Activated naive CD4-positive, alpha-beta T cell treated with anti-CD3 and anti-CD28 coated beads, Interleukin-2, amount 50 U/mL, for 72 hours (primary cell): ENCODE data around the gene TBX1. TPM values are rescaled to one million over a fixed set of nuclear protein-coding genes. Genes with fewer than 3 reads are reported as not detected.
A peak's percentile ranks its signal among the peaks of the same experiment; 100 is the strongest.

Source experiments
- ATAC-seq, 2 donors: fragments of 150-1000 bp; cut with Tn5 transposase; 2 replicates each; pipeline ENCODE4 v1.10.0; 2021; ENCODE audit warnings: mild to moderate bottlenecking in 2 of 2, moderate library complexity in 2 of 2
- DNase-seq, 2 donors: peaks; one replicate each; pipeline ENCODE4 v3.0.0; 2021 to 2022; ENCODE audit warnings: low spot score in 2 of 2
- H3K27ac Mint-ChIP-seq, 2 donors: one replicate each; pipeline ENCODE4 v1.8.0; 2022; ENCODE audit warnings: mild to moderate bottlenecking in 2 of 2, mixed read lengths in 2 of 2
- H3K36me3 Mint-ChIP-seq, 2 donors: one replicate each; pipeline ENCODE4 v1.8.0; 2022; ENCODE audit warnings: mixed read lengths in 2 of 2
- H3K9me3 Mint-ChIP-seq, 2 donors: one replicate each; pipeline ENCODE4 v1.8.0; 2022; ENCODE audit warnings: mixed read lengths in 2 of 2
- total RNA-seq, 2 donors: library from RNA; stranded (reverse); gene quantifications; one replicate each; pipeline ENCODE4 v1.2.3, GENCODE V29; 2022

Gene TBX1
- total RNA-seq, 2 donors from 2014 or later = not detected

GRCh38 chr22:19793661-19794310, 33.2 kb downstream of the TBX1 start:
- Mint-ChIP-seq H3K9me3 (peaks cover 10% of the 10 kb centered on the region in 2 donors), H3K36me3 (peaks cover 22 to 53% of the 10 kb centered on the region in 2 donors), H3K27ac (no peak overlapping the region)
- ATAC-seq = no peak
- DNase-seq = no peak

GRCh38 chr22:19795617-19796008, 35.0 kb downstream of the TBX1 start:
- no peak for ATAC-seq
- no peak for DNase-seq
- peaks cover 10% of the 10 kb centered on the region in 2 donors for H3K9me3 Mint-ChIP-seq
- peaks cover 22 to 43% of the 10 kb centered on the region in 2 donors for H3K36me3 Mint-ChIP-seq
- H3K27ac Mint-ChIP-seq = no peak overlapping the region

- ATAC-seq = no peak
Measured at GRCh38 chr22:19796160-19796559, 35.6 kb downstream of the TBX1 start.

GRCh38 chr22:19797086-19798002, 36.8 kb downstream of the TBX1 start:
- H3K9me3 Mint-ChIP-seq = peaks cover 10% of the 10 kb centered on the region in 2 donors
- peak overlapping the region in 1 of 2 donors; percentile 50 for H3K27ac Mint-ChIP-seq
- DNase-seq (no peak), ATAC-seq (no peak)
- H3K36me3 Mint-ChIP-seq = peaks cover 18 to 30% of the 10 kb centered on the region in 2 donors

More at GRCh38 chr22:19796160-19796559, 35.6 kb downstream of the TBX1 start:
- Mint-ChIP-seq H3K36me3 (peaks cover 22 to 42% of the 10 kb centered on the region in 2 donors), H3K9me3 (peaks cover 10% of the 10 kb centered on the region in 2 donors), H3K27ac (no peak overlapping the region)
- no peak for DNase-seq

GRCh38 chr22:19798003-19798665, 37.6 kb downstream of the TBX1 start:
- Mint-ChIP-seq H3K27ac (no peak overlapping the region), H3K9me3 (peaks cover 10% of the 10 kb centered on the region in 2 donors), H3K36me3 (peaks cover 12 to 24% of the 10 kb centered on the region in 2 donors)
- no peak for ATAC-seq
- no peak for DNase-seq

GRCh38 chr22:19798891-19799293, 38.3 kb downstream of the TBX1 start:
- peaks cover 5% of the 10 kb centered on the region in 2 donors for H3K9me3 Mint-ChIP-seq
- DNase-seq = no peak

GRCh38 chr22:19799322-19800190, 39.0 kb downstream of the TBX1 start:
- Mint-ChIP-seq H3K27ac (peak overlapping the region in 1 of 2 donors; percentile 72), H3K9me3 (no peaks in the 10 kb centered on the region), H3K36me3 (peaks cover 0 to 10% of the 10 kb centered on the region in 2 donors)
- ATAC-seq = no peak
- no peak for DNase-seq

More at GRCh38 chr22:19798891-19799293, 38.3 kb downstream of the TBX1 start:
- H3K27ac Mint-ChIP-seq = no peak overlapping the region
- no peak for ATAC-seq
- peaks cover 6 to 16% of the 10 kb centered on the region in 2 donors for H3K36me3 Mint-ChIP-seq

GRCh38 chr22:19800306-19800705, 39.7 kb downstream of the TBX1 start:
- no peak for DNase-seq
- peak overlapping the region in 1 of 2 donors; percentile 72 for H3K27ac Mint-ChIP-seq
- no peaks in the 10 kb centered on the region for H3K9me3 Mint-ChIP-seq
- ATAC-seq = no peak
- peaks cover 0 to 5% of the 10 kb centered on the region in 2 donors for H3K36me3 Mint-ChIP-seq

- Mint-ChIP-seq H3K27ac (no peak overlapping the region), H3K9me3 (no peaks in the 10 kb centered on the region), H3K36me3 (no peaks in the 10 kb centered on the region)
- no peak for ATAC-seq
- DNase-seq = no peak
Measured at GRCh38 chr22:19800761-19801244, 40.2 kb downstream of the TBX1 start.

- DNase-seq = no peak
- peak overlapping the region in 1 of 2 donors; percentile 9 for H3K27ac Mint-ChIP-seq
- no peak for ATAC-seq
- H3K36me3 Mint-ChIP-seq = no peaks in the 10 kb centered on the region
- no peaks in the 10 kb centered on the region for H3K9me3 Mint-ChIP-seq
Measured at GRCh38 chr22:19801340-19802000, 40.9 kb downstream of the TBX1 start.

GRCh38 chr22:19802001-19802893, 41.7 kb downstream of the TBX1 start:
- ATAC-seq = no peak
- H3K27ac Mint-ChIP-seq = peak overlapping the region in 1 of 2 donors; percentile 50
- no peak for DNase-seq
- H3K36me3 Mint-ChIP-seq = no peaks in the 10 kb centered on the region
- H3K9me3 Mint-ChIP-seq = no peaks in the 10 kb centered on the region

GRCh38 chr22:19802894-19803735, 42.5 kb downstream of the TBX1 start:
- ATAC-seq (no peak), DNase-seq (no peak)
- Mint-ChIP-seq H3K27ac (no peak overlapping the region), H3K36me3 (no peaks in the 10 kb centered on the region), H3K9me3 (no peaks in the 10 kb centered on the region)

- Mint-ChIP-seq H3K27ac (no peak overlapping the region), H3K9me3 (no peaks in the 10 kb centered on the region)
- DNase-seq = no peak
Measured at GRCh38 chr22:19803736-19804267, 43.2 kb downstream of the TBX1 start.

GRCh38 chr22:19805821-19806212, 45.2 kb downstream of the TBX1 start:
- no peak for ATAC-seq
- H3K36me3 Mint-ChIP-seq = no peaks in the 10 kb centered on the region
- no peaks in the 10 kb centered on the region for H3K9me3 Mint-ChIP-seq
- H3K27ac Mint-ChIP-seq = no peak overlapping the region
- no peak for DNase-seq

More at GRCh38 chr22:19803736-19804267, 43.2 kb downstream of the TBX1 start:
- no peak for ATAC-seq
- H3K36me3 Mint-ChIP-seq = no peaks in the 10 kb centered on the region
